GM23338 (cell line): ENCODE measurements around the gene CAMSAP2. TPM values are rescaled to one million over a fixed set of nuclear protein-coding genes. Genes with fewer than 3 reads are reported as not detected.
A peak's percentile ranks its signal among the peaks of the same experiment; 100 is the strongest.

Experiments
- ATAC-seq: fragments of 200-7000 bp; cut with Tn5 transposase; 3 replicates; pipeline ENCODE4 v1.9.1; 2020
- DNase-seq: peaks from one replicate; pipeline ENCODE4 v3.0.0-alpha.2; 2015; ENCODE audit warnings: low spot score
- H2AFZ ChIP-seq: fragments of 200-600 bp; sonication (generic); 2 replicates; pipeline ENCODE4 v1.8.0; 2016; ENCODE audit warnings: antibody characterized with exemption, mild to moderate bottlenecking, moderate library complexity
- H3F3A ChIP-seq: fragments of 200-600 bp; sonication (generic); replicated peaks from 2 replicates; pipeline ENCODE4 v1.8.0; 2017; ENCODE audit warnings: antibody characterized with exemption, mixed run types, low read depth
- H3K27ac ChIP-seq: fragments of 200-600 bp; sonication (generic); 2 replicates; pipeline ENCODE4 v1.6.1; 2016; ENCODE audit warnings: low read depth
- H3K27me3 ChIP-seq: fragments of 200-600 bp; sonication (generic); 2 replicates; pipeline ENCODE4 v1.8.0; 2016; ENCODE audit warnings: mild to moderate bottlenecking, mixed run types, moderate library complexity; ENCODE audit not compliant: insufficient read depth
- H3K36me3 ChIP-seq: fragments of 200-600 bp; sonication (generic); 2 replicates; pipeline ENCODE4 v1.8.0; 2016; ENCODE audit warnings: mild to moderate bottlenecking; ENCODE audit not compliant: insufficient read depth
- H3K4me1 ChIP-seq: fragments of 200-600 bp; sonication (generic); 2 replicates; pipeline ENCODE4 v1.8.0; 2016; ENCODE audit warnings: mild to moderate bottlenecking, moderate library complexity; ENCODE audit not compliant: insufficient read depth
- H3K4me2 ChIP-seq: fragments of 200-600 bp; sonication (generic); 2 replicates; pipeline ENCODE4 v1.7.1; 2017; ENCODE audit warnings: mixed run types
- H3K4me3 ChIP-seq: fragments of 200-600 bp; sonication (generic); 2 replicates; pipeline ENCODE4 v1.6.1; 2016; ENCODE audit warnings: mixed run types
- H3K79me2 ChIP-seq: fragments of 200-600 bp; sonication (generic); replicated peaks from 2 replicates; pipeline ENCODE4 v1.8.0; 2017; ENCODE audit warnings: mild to moderate bottlenecking; ENCODE audit not compliant: insufficient read depth
- H3K9me2 ChIP-seq: fragments of 200-600 bp; sonication (generic); 2 replicates; pipeline ENCODE4 v1.8.0; 2017; ENCODE audit not compliant: insufficient read depth
- H4K20me1 ChIP-seq: fragments of 200-600 bp; sonication (generic); replicated peaks from 2 replicates; pipeline ENCODE4 v1.8.0; 2017; ENCODE audit warnings: mild to moderate bottlenecking; ENCODE audit not compliant: insufficient read depth
- H3K27ac Mint-ChIP-seq: 2 replicates; pipeline ENCODE4 v1.8.0; 2020; ENCODE audit warnings: inconsistent platforms, mild to moderate bottlenecking, moderate library complexity, mixed read lengths
- H3K27me3 Mint-ChIP-seq: 3 replicates; pipeline ENCODE4 v1.8.0; 2022; ENCODE audit warnings: low read depth, mild to moderate bottlenecking, moderate library complexity, mixed read lengths, inconsistent platforms; ENCODE audit not compliant: insufficient read depth, poor library complexity
- H3K36me3 Mint-ChIP-seq: 3 replicates; pipeline ENCODE4 v1.8.0; 2021; ENCODE audit warnings: low read depth, mild to moderate bottlenecking, inconsistent platforms, moderate library complexity, mixed read lengths
- H3K4me1 Mint-ChIP-seq: 3 replicates; pipeline ENCODE4 v1.8.0; 2020; ENCODE audit warnings: mild to moderate bottlenecking, inconsistent platforms, mixed read lengths
- H3K4me3 Mint-ChIP-seq: 3 replicates; pipeline ENCODE4 v1.8.0; 2021; ENCODE audit warnings: moderate library complexity, mild to moderate bottlenecking, inconsistent platforms, mixed read lengths
- H3K9me3 Mint-ChIP-seq: 3 replicates; pipeline ENCODE4 v1.8.0; 2020; ENCODE audit warnings: moderate library complexity, mild to moderate bottlenecking, inconsistent platforms, mixed read lengths
- CREB1 ChIP-seq: fragments of 250-450 bp; sonication (Bioruptor Pico); IDR thresholded peaks from 2 replicates; pipeline ENCODE4 v1.5.0; 2020; ENCODE audit warnings: low read depth, mild to moderate bottlenecking, moderate library complexity
- CTCF ChIP-seq, 2 experiments: fragments of 200-600 bp in 1 of 2; sonication (generic) in 1 of 2; conservative IDR thresholded peaks; 2 replicates each; pipeline versions ENCODE4 v1.5.1 to v1.6.1; 2016 to 2017; ENCODE audit warnings: antibody characterized with exemption in 2 of 2, low read depth in 2 of 2, mild to moderate bottlenecking in 2 of 2, moderate library complexity in 1 of 2
- EZH2phosphoT487 ChIP-seq: fragments of 200-600 bp; sonication (generic); IDR thresholded peaks from one replicate; pipeline ENCODE4 v1.8.1; 2018; ENCODE audit warnings: antibody characterized with exemption; ENCODE audit not compliant: unreplicated experiment
- JUNB ChIP-seq: IDR thresholded peaks from one replicate; pipeline ENCODE4 v1.6.1; 2016; ENCODE audit warnings: antibody characterized with exemption; ENCODE audit not compliant: unreplicated experiment
- NANOG ChIP-seq: IDR thresholded peaks from 2 replicates; pipeline ENCODE4 v1.6.1; 2016; ENCODE audit warnings: antibody characterized with exemption, borderline replicate concordance
- ZNF114 ChIP-seq: fragments of 250-450 bp; sonication (Bioruptor Pico); IDR thresholded peaks from 2 replicates; pipeline ENCODE4 v1.5.0; 2020; ENCODE audit warnings: mild to moderate bottlenecking, moderate library complexity
- ZNF462 ChIP-seq: fragments of 250-450 bp; sonication (Bioruptor Pico); IDR thresholded peaks from 2 replicates; pipeline ENCODE4 v1.5.0; 2020; ENCODE audit warnings: mild to moderate bottlenecking, moderate library complexity
- polyA plus RNA-seq: library from polyadenylated mRNA; unstranded; fragments of >200 nt; fragmentation: Nextera tagmentation; extraction: Ambion mirVana; gene quantifications from 2 replicates; pipeline ENCODE4 v1.2.1, GENCODE V29; 2016
- total RNA-seq: library from RNA; depleted of rRNA; stranded (reverse); fragments of >200 nt; shearing (Covaris generic); gene quantifications from 2 replicates; pipeline ENCODE4 v1.2.3, GENCODE V29; 2014

CAMSAP2 gene
- total and polyA plus RNA-seq, 2 experiments from 2014 or later = 9.1 to 21.3 TPM

DNA sequence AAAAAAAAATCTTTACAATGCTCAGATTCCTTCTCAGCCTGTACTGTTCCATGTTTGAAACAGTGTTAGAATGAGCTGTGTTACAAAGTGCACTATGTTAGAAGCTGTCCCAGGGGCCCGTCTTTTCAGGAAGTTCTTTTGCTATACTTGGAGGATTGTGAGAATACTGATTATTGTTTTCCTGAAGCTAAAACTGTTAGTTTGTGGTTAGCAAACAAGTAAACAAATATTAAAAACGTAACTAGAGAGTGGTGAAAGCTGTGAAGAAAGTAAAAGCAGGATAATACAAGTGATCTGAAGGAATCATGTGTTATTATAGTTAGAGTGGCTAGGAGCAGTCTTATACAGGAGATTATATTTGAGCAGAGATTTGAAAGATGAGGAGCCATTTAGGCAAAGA, 35.6 kb downstream of the CAMSAP2 start (continued):
- TF ChIP-seq ZNF462 (CRISPR knock-in tag) (no peak), CREB1 (CRISPR knock-in tag) (no peak), CTCF (conservative IDR thresholded peaks at IDR 0.05; ENCODE audit: low read depth in 2 of 2) (no peak), ZNF114 (CRISPR knock-in tag) (no peak), NANOG (no peak)

DNA sequence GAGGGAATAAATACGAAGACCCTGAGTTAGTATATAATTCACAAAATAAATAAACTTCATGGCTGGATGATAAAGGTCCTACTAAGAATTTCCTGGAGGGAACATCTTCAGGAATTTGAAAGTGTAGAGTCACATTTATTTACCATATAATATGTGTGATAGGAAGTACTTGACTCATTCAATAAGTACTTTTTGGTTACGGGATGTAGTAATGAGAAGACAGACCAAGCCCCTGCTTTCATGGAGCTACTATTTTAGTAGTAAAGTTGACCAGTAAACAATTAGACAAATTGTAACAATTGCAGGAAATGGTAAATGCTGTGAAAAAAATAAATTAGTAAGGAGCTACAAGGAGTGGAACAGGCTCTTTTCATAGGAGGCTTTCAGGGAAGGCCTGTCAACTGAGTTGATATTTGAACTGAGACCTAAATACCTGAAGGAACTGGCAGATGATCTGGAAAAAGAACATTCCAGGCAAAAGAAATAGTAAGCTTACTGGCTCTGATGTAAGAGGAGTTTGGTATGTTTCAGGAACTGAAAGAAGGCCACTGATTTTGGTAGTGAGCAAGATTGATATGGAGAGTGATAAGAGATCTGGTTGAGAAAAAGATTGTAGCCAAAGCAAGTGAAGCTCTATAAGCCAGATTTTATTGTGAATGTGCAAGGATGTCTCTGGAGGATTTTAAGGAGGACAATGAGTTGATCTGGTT, 36.2 kb downstream of the CAMSAP2 start:
- no peak overlapping the region for H3K27ac ChIP-seq
- H3K27me3 ChIP-seq = no peaks in the 10 kb centered on the region
- Mint-ChIP-seq H3K36me3 (peaks cover 12% of the 10 kb centered on the region; the same call in 2 of the 3 replicates), H3K9me3 (no peaks in the 10 kb centered on the region), H3K27ac (peak overlapping the region; percentile 12; the same call in 1 of the 2 replicates), H3K4me1 (peaks cover 4% of the 10 kb centered on the region; the same call in 1 of the 3 replicates), H3K27me3 (no peaks in the 10 kb centered on the region), H3K4me3 (no peak overlapping the region)
- H3K4me3 ChIP-seq = no peak overlapping the region
- DNase-seq (no peak), ATAC-seq (no peak)
- H3K9me2 ChIP-seq = 0 out of 2 replicates have a peak, but pooled peaks cover 3% of the 10 kb centered on the region
- no peak overlapping the region for H2AFZ ChIP-seq
- no peak overlapping the region for H3K4me2 ChIP-seq
- no peaks in the 10 kb centered on the region for H3K36me3 ChIP-seq
- no peaks in the 10 kb centered on the region for H4K20me1 ChIP-seq
- H3K79me2 ChIP-seq = 0 out of 2 replicates have a peak, but pooled peaks cover 4% of the 10 kb centered on the region
- no peaks in the 10 kb centered on the region for H3K4me1 ChIP-seq
- no peaks in the 10 kb centered on the region for H3F3A ChIP-seq
- TF ChIP-seq JUNB (no peak), ZNF462 (CRISPR knock-in tag) (no peak), EZH2phosphoT487 (no peak)
